Endothelial cell of umbilical vein (primary cell): ENCODE measurements around the gene CHST11. TPM values are rescaled to one million over a fixed set of nuclear protein-coding genes. Genes with fewer than 3 reads are reported as not detected.

ENCODE experiments used
- BruUV-seq: library from RNA; stranded (reverse); fragments of 400-500 nt; replicated peaks from 2 replicates; lab custom pipeline; 2021; lab: Mats Ljungman, UMichigan
- CTCF ChIA-PET: fragments of 300-600, 350-600 bp; sonication (Branson Sonifier 250); formaldehyde crosslinking; loops from one replicate; lab custom pipeline; 2021; ENCODE audit warnings: antibody characterized with exemption, inconsistent platforms; lab: Charles Lee
- POLR2A ChIA-PET: fragments of 300-600, 350-600 bp; sonication (Branson Sonifier 250); formaldehyde crosslinking; loops from one replicate; lab custom pipeline; 2021; ENCODE audit warnings: antibody characterized with exemption, inconsistent platforms; lab: Charles Lee
- DNase-seq: peaks from one replicate; pipeline ENCODE4 v3.0.0-alpha.2; 2011; ENCODE audit warnings: low read depth, low spot score
- FAIRE-seq: peaks from 2 replicates; lab custom pipeline; 2011; peaks lifted over from hg19 to GRCh38; lab: Jason Lieb, UNC
- H2AFZ ChIP-seq: 2 replicates; pipeline ENCODE4 v1.6.0; 2012; ENCODE audit warnings: low read depth, low read length, control low read depth, inconsistent platforms
- H3K27ac ChIP-seq: 2 replicates; pipeline ENCODE4 v1.5.1; 2011; ENCODE audit warnings: low read depth, mild to moderate bottlenecking, control low read depth, low read length, moderate library complexity; ENCODE audit not compliant: insufficient read depth
- H3K27me3 ChIP-seq, 2 experiments: 2 replicates each; pipeline versions ENCODE4 v1.6.0 to v1.6.1; 2011; ENCODE audit warnings: low read length in 2 of 2, mixed read lengths in 1 of 2; ENCODE audit not compliant: control insufficient read depth in 2 of 2, insufficient read depth in 2 of 2
- H3K36me3 ChIP-seq, 2 experiments: 2 replicates in 1 of 2; 3 replicates in 1 of 2; pipeline ENCODE4 v1.5.1; 2011; ENCODE audit warnings: low read length in 2 of 2, mild to moderate bottlenecking in 1 of 2, moderate library complexity in 1 of 2; ENCODE audit not compliant: control insufficient read depth in 2 of 2, insufficient read depth in 2 of 2; ENCODE audit errors: extremely low read depth in 1 of 2
- H3K4me1 ChIP-seq: 3 replicates; pipeline ENCODE4 v1.5.1; 2011; ENCODE audit warnings: mild to moderate bottlenecking, low read length; ENCODE audit not compliant: control insufficient read depth, insufficient read depth; ENCODE audit errors: extremely low read depth
- H3K4me2 ChIP-seq: 2 replicates; pipeline ENCODE4 v1.6.1; 2011; ENCODE audit warnings: low read length, control low read depth, mixed read lengths; ENCODE audit not compliant: insufficient read depth
- H3K4me3 ChIP-seq, 3 experiments: fragments of 200-600 bp in 1 of 3; sonication (generic), shearing (Covaris generic) in 1 of 3; replicated peaks in 1 of 3; 2 replicates each; pipeline ENCODE4 v1.5.1; 2011 to 2016; ENCODE audit warnings: control low read depth in 3 of 3, low read length in 3 of 3, mild to moderate bottlenecking in 2 of 3, inconsistent platforms in 1 of 3, low read depth in 1 of 3, moderate library complexity in 1 of 3; ENCODE audit not compliant: insufficient read depth in 1 of 3
- H3K79me2 ChIP-seq: 2 replicates; pipeline ENCODE4 v1.6.0; 2012; ENCODE audit warnings: low read length, inconsistent platforms; ENCODE audit not compliant: control insufficient read depth, insufficient read depth
- H3K9ac ChIP-seq: replicated peaks from 2 replicates; pipeline ENCODE3; 2011; ENCODE audit warnings: low read length, control low read depth; ENCODE audit not compliant: insufficient read depth; ENCODE audit errors: extremely low read depth
- H3K9me1 ChIP-seq: replicated peaks from 3 replicates; pipeline ENCODE4 v1.6.0; 2011; ENCODE audit warnings: mild to moderate bottlenecking, low read length; ENCODE audit not compliant: control insufficient read depth, insufficient read depth; ENCODE audit errors: extremely low read depth
- H3K9me3 ChIP-seq: replicated peaks from 2 replicates; pipeline ENCODE4 v1.5.1; 2012; ENCODE audit warnings: low read length, inconsistent platforms; ENCODE audit not compliant: control insufficient read depth, insufficient read depth
- H4K20me1 ChIP-seq: replicated peaks from 2 replicates; pipeline ENCODE3; 2011; ENCODE audit warnings: mild to moderate bottlenecking, low read length; ENCODE audit not compliant: control insufficient read depth, insufficient read depth; ENCODE audit errors: extremely low read depth
- EZH2 ChIP-seq: IDR thresholded peaks from 2 replicates; pipeline ENCODE4 v1.6.1; 2012; ENCODE audit warnings: borderline replicate concordance, low read depth, mild to moderate bottlenecking, moderate library complexity, low read length, inconsistent platforms; ENCODE audit not compliant: severe bottlenecking
- FOS ChIP-seq: IDR thresholded peaks from 2 replicates; pipeline ENCODE4 v1.6.1; 2011; ENCODE audit warnings: mild to moderate bottlenecking, low read length, moderate library complexity, borderline replicate concordance; ENCODE audit not compliant: insufficient read depth
- GATA2 ChIP-seq: IDR thresholded peaks from 2 replicates; pipeline ENCODE4 v1.7.0; 2011; ENCODE audit warnings: low read depth, mild to moderate bottlenecking, moderate library complexity, mixed read lengths, low read length; ENCODE audit not compliant: insufficient read length, insufficient read depth
- JUN ChIP-seq: IDR thresholded peaks from 2 replicates; pipeline ENCODE4 v1.6.1; 2011; ENCODE audit warnings: borderline replicate concordance, low read depth; ENCODE audit not compliant: insufficient read length, insufficient read depth
- MYC ChIP-seq: IDR thresholded peaks from one replicate; pipeline ENCODE4 v1.6.1; 2011; ENCODE audit warnings: mild to moderate bottlenecking, low read depth, low read length
- POLR2A ChIP-seq: IDR thresholded peaks from 2 replicates; pipeline ENCODE4 v1.6.1; 2012; ENCODE audit warnings: low read depth, mild to moderate bottlenecking, control low read depth, low read length
- POLR2AphosphoS5 ChIP-seq: IDR thresholded peaks from 2 replicates; pipeline ENCODE4 v1.6.1; 2012; ENCODE audit warnings: low read depth, mild to moderate bottlenecking, control low read depth, low read length, moderate library complexity; ENCODE audit not compliant: insufficient read depth
- dilution Hi-C: fragments of 300-500 bp; cut with MboI; formaldehyde crosslinking; loops from one replicate; pipeline ENCODE4 v1.15.0; 2019; ENCODE audit warnings: low sequenced_read_pairs; ENCODE audit not compliant: extremely low pct_ligation_motif_present
- intact Hi-C: fragments of 100-400 bp; cut with micrococcal nuclease; formaldehyde crosslinking; loops from one replicate; pipeline ENCODE4 v1.10.0; 2022
- polyA plus RNA-seq, 4 experiments: library from polyadenylated mRNA; depleted of rRNA in 3 of 4; stranded (reverse) in 3 of 4; unstranded in 1 of 4; fragments of >200 nt; gene quantifications; 2 replicates each; pipeline versions ENCODE4 v1.2.1 to v1.2.3, GENCODE V29; 2011 to 2012; ENCODE audit warnings: missing spikeins in 1 of 4
- total RNA-seq: library from RNA; stranded (reverse); gene quantifications from 2 replicates; pipeline ENCODE4 v1.2.3, GENCODE V29; 2021
- TF ChIP-seq, protein P1 (sequence below), 2 donors: IDR thresholded peaks; 1 replicate in 1 of 2; 2 replicates in 1 of 2; pipeline ENCODE4 v1.5.1; 2011; ENCODE audit warnings: low read length in 2 of 2, mild to moderate bottlenecking in 2 of 2, moderate library complexity in 2 of 2, control low read depth in 1 of 2, inconsistent platforms in 1 of 2, low read depth in 1 of 2; ENCODE audit not compliant: insufficient read depth in 1 of 2; ENCODE audit errors: extremely low read depth in 1 of 2
- TF ChIP-seq, protein P2 (sequence below): IDR thresholded peaks from 2 replicates; pipeline ENCODE4 v1.6.1; 2011; ENCODE audit not compliant: insufficient read depth, insufficient read length

Gene CHST11
- total and polyA plus RNA-seq, 2 donors (not counting 3 experiments of a cell fraction or from before 2014, with no cell fraction given), result 19.7 to 20.9 TPM

GRCh38 chr12:104653730-104654664, 197.2 kb downstream of the CHST11 start:
- CTCF ChIA-PET, result interaction anchor here (0.7 to 1.4 kb wide), 4 partner anchors 17 to 317 kb away, joined by 3 to 4 read pairs (median 4); no protein-coding TSS in a partner anchor
- Histone ChIP-seq H3K4me2 (no peak overlapping the region), H3K36me3 (no peaks in the 10 kb centered on the region), H3K9me3 (no peaks in the 10 kb centered on the region), H3K27me3 (no peaks in the 10 kb centered on the region), H3K9me1 (no peaks in the 10 kb centered on the region), H3K27ac (no peak overlapping the region), H3K4me1 (no peaks in the 10 kb centered on the region), H3K4me3 (no peak overlapping the region), H3K9ac (no peak overlapping the region), H3K79me2 (no peaks in the 10 kb centered on the region), H2AFZ (no peak overlapping the region), H4K20me1 (no peaks in the 10 kb centered on the region)
- dilution Hi-C loops, result no loop called here
- intact Hi-C loops, result no loop called here
- TF ChIP-seq MYC, result no peak
- TF ChIP-seq GATA2, result no peak
- TF ChIP-seq, protein P1, sequence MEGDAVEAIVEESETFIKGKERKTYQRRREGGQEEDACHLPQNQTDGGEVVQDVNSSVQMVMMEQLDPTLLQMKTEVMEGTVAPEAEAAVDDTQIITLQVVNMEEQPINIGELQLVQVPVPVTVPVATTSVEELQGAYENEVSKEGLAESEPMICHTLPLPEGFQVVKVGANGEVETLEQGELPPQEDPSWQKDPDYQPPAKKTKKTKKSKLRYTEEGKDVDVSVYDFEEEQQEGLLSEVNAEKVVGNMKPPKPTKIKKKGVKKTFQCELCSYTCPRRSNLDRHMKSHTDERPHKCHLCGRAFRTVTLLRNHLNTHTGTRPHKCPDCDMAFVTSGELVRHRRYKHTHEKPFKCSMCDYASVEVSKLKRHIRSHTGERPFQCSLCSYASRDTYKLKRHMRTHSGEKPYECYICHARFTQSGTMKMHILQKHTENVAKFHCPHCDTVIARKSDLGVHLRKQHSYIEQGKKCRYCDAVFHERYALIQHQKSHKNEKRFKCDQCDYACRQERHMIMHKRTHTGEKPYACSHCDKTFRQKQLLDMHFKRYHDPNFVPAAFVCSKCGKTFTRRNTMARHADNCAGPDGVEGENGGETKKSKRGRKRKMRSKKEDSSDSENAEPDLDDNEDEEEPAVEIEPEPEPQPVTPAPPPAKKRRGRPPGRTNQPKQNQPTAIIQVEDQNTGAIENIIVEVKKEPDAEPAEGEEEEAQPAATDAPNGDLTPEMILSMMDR (IDR thresholded peaks at IDR 0.05; ENCODE audit: extremely low read depth in 1 of 2, insufficient read depth in 1 of 2, low read depth in 1 of 2, low read length in 2 of 2), result peak; percentile 21 to 50
- TF ChIP-seq POLR2A, result no peak
- TF ChIP-seq POLR2AphosphoS5, result no peak
- TF ChIP-seq FOS, result no peak
- TF ChIP-seq EZH2, result no peak
- no peak for TF ChIP-seq JUN
- TF ChIP-seq, protein P2, sequence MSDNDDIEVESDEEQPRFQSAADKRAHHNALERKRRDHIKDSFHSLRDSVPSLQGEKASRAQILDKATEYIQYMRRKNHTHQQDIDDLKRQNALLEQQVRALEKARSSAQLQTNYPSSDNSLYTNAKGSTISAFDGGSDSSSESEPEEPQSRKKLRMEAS, result no peak
- POLR2A ChIA-PET, result no interaction called here
- FAIRE-seq (peak; percentile 33), DNase-seq (no peak)
- BruUV-seq, result no TSS peak
